ENCODE results near the gene DLK1.

GRCh38 chr14:100775831-100776591 is 49.3 kb downstream of the DLK1 start:
- TF ChIP-seq SMARCC2 (IDR thresholded peaks at IDR 0.05): no peak
- TF ChIP-seq ZNF770 (CRISPR knock-in tag; IDR thresholded peaks at IDR 0.05): no peak
- no peak for TF ChIP-seq YY1 (IDR thresholded peaks at IDR 0.05; ENCODE audit: insufficient read depth, insufficient replicate concordance, low read depth, low read length)
- no peak for TF ChIP-seq HMGXB4 (CRISPR knock-in tag; IDR thresholded peaks at IDR 0.05; ENCODE audit: borderline replicate concordance in 1 of 2, low read depth in 1 of 2)
- no peak for TF ChIP-seq SP1 (IDR thresholded peaks at IDR 0.05)
- no peak for TF ChIP-seq SP1 (CRISPR knock-in tag; IDR thresholded peaks at IDR 0.05)
- TF ChIP-seq ESRRA (CRISPR knock-in tag; IDR thresholded peaks at IDR 0.05; ENCODE audit: low read depth): no peak
- no peak for TF ChIP-seq EP300 (IDR thresholded peaks at IDR 0.05; ENCODE audit: low read depth in 2 of 2, low read length in 2 of 2)
- TF ChIP-seq EP300 (CRISPR knock-in tag; IDR thresholded peaks at IDR 0.05; ENCODE audit: borderline replicate concordance): no peak
- no peak for TF ChIP-seq TARDBP (CRISPR knock-in tag; IDR thresholded peaks at IDR 0.05)
- TF ChIP-seq ZNF580 (CRISPR knock-in tag; IDR thresholded peaks at IDR 0.05; ENCODE audit: borderline replicate concordance, low read depth): no peak
